Glutamatergic neuron (in vitro differentiated cells): ENCODE results near the gene AFAP1. TPM values are rescaled to one million over a fixed set of nuclear protein-coding genes. Genes with fewer than 3 reads are reported as not detected.

Experiments used
- DNase-seq: peaks from one replicate; pipeline ENCODE4 v3.0.0; 2022
- H3K27ac Mint-ChIP-seq: one replicate; pipeline ENCODE4 v1.8.0; 2020; ENCODE audit warnings: mild to moderate bottlenecking, mixed read lengths, inconsistent platforms; ENCODE audit not compliant: unreplicated experiment
- H3K27me3 Mint-ChIP-seq: one replicate; pipeline ENCODE4 v1.8.0; 2020; ENCODE audit warnings: mild to moderate bottlenecking, moderate library complexity, mixed read lengths, inconsistent platforms; ENCODE audit not compliant: unreplicated experiment
- H3K36me3 Mint-ChIP-seq: one replicate; pipeline ENCODE4 v1.8.0; 2020; ENCODE audit warnings: mild to moderate bottlenecking, mixed read lengths, inconsistent platforms; ENCODE audit not compliant: unreplicated experiment
- H3K4me1 Mint-ChIP-seq: one replicate; pipeline ENCODE4 v1.8.0; 2020; ENCODE audit warnings: mild to moderate bottlenecking, low read depth, mixed read lengths, inconsistent platforms; ENCODE audit not compliant: unreplicated experiment
- H3K4me3 Mint-ChIP-seq: one replicate; pipeline ENCODE4 v1.8.0; 2020; ENCODE audit warnings: mild to moderate bottlenecking, mixed read lengths, inconsistent platforms; ENCODE audit not compliant: unreplicated experiment
- H3K9me3 Mint-ChIP-seq: one replicate; pipeline ENCODE4 v1.8.0; 2020; ENCODE audit warnings: mild to moderate bottlenecking, moderate library complexity, mixed read lengths, inconsistent platforms; ENCODE audit not compliant: unreplicated experiment
- total RNA-seq: library from RNA; stranded (reverse); fragmentation: NEBNext Ultra II Directional; extraction: Animal tissue kit (Norgen Biotek cat#: 25700); gene quantifications from one replicate; pipeline ENCODE4 v1.2.1, GENCODE V29; 2021; ENCODE audit not compliant: unreplicated experiment
- TF ChIP-seq, protein P1 (sequence below): fragments of 200-600 bp; sonication (generic); IDR thresholded peaks from one replicate; pipeline ENCODE4 v1.5.0; 2021; ENCODE audit not compliant: partially characterized antibody, unreplicated experiment

AFAP1 gene
- total RNA-seq, 1 donor from 2014 or later = 528 TPM

DNA sequence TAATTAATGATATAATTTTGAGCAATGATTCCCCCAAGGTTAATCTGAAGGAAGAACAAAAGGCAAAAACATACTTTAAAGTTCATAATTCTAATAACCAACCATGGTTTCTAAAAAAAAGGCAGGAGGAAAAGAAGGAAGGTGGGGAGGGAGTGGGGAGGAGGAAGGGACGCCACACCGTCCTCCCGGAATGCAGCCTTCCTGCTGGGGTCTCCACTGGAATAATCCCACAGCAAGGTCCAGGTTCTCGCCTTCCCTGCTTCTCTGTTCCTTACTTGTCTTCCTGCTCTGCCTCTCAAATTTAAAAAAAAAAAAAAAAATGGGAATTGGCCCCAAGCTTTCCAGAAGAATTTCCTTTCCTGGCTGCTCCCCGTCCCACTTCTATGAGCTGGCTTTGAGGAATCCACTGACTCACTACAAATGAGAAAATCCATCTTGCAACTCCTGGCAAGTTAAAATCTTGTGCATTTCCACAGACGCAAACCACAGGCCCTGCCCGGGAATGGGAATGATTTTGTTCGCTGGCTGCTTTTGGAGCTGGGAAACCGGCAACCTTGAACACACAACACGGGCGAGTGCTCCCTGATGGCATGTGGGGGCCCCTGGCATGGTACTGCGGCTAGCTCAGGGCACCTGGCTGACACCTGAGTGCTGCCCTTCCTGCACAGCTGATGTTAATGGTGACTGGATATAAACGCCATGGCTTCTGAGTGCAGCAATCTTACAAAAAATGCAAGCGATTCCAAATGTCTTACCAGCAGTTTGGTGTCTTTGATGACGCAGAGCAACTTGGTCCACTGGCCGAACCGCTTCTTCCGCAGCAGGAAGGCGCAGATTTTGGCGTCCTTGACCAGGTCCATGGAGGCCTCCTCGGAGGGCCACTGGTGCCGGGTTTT is 97.0 kb downstream of the AFAP1 start:
- TF ChIP-seq, protein P1, sequence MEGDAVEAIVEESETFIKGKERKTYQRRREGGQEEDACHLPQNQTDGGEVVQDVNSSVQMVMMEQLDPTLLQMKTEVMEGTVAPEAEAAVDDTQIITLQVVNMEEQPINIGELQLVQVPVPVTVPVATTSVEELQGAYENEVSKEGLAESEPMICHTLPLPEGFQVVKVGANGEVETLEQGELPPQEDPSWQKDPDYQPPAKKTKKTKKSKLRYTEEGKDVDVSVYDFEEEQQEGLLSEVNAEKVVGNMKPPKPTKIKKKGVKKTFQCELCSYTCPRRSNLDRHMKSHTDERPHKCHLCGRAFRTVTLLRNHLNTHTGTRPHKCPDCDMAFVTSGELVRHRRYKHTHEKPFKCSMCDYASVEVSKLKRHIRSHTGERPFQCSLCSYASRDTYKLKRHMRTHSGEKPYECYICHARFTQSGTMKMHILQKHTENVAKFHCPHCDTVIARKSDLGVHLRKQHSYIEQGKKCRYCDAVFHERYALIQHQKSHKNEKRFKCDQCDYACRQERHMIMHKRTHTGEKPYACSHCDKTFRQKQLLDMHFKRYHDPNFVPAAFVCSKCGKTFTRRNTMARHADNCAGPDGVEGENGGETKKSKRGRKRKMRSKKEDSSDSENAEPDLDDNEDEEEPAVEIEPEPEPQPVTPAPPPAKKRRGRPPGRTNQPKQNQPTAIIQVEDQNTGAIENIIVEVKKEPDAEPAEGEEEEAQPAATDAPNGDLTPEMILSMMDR = no peak
- peaks cover 42% of the 10 kb centered on the region for H3K9me3 Mint-ChIP-seq
- DNase-seq = no peak

DNA sequence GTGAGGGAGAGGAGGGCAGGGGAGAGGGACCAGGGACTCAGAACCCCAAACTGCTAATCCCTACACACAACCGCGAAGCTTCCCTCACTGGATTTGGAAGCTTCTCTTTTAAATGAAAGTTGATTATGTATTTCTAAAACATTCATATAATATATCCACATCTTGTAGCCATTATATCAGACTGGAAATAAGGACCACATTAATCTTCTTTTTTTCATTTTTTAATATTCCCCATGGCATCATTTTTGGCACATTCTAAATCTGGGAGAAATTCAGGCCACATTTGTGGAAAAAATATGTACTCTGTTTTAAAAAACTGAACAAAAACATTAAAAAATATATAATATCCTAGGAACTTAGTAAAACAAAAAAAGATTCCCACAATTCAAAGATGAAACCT is 97.8 kb downstream of the AFAP1 start:
- H3K4me3 Mint-ChIP-seq = no peak overlapping the region
- H3K27ac Mint-ChIP-seq = no peak overlapping the region
- TF ChIP-seq, protein P1 = no peak
- peaks cover 66% of the 10 kb centered on the region for H3K4me1 Mint-ChIP-seq
- H3K36me3 Mint-ChIP-seq = peaks cover 13% of the 10 kb centered on the region
- peaks cover 45% of the 10 kb centered on the region for H3K9me3 Mint-ChIP-seq
- no peak for DNase-seq
- peaks cover 29% of the 10 kb centered on the region for H3K27me3 Mint-ChIP-seq

More for the DNA sequence above, 97.0 kb downstream of the AFAP1 start:
- Mint-ChIP-seq H3K36me3 (peaks cover 11% of the 10 kb centered on the region), H3K4me3 (no peak overlapping the region), H3K27ac (peak overlapping the region; percentile 65), H3K4me1 (peaks cover 65% of the 10 kb centered on the region), H3K27me3 (peaks cover 26% of the 10 kb centered on the region)

DNA sequence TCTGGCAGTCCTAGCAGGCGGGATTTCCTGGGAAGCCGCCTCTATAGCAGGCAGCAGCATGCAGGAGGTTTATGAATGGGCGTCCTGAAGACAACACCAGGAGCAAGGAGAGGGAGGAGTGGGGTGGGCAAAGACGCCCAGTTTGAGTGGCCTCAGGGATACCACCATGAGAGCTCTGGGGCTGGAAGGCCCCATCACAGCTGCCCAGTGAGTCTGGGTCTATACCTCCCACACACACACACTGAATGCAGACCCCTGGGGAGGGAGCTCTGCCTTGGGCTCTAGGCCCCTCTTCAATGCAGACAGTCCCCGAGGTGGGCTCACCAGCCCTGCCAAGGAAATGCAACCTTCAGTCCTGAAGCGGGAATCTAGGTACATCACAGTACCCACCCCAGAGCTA is 98.6 kb downstream of the AFAP1 start:
- peaks cover 31% of the 10 kb centered on the region for H3K27me3 Mint-ChIP-seq
- no peak for DNase-seq
- TF ChIP-seq, protein P1 = no peak
- H3K4me3 Mint-ChIP-seq = peak overlapping the region; percentile 63
- H3K36me3 Mint-ChIP-seq = peaks cover 13% of the 10 kb centered on the region
- H3K27ac Mint-ChIP-seq = peak overlapping the region; percentile 82
- peaks cover 48% of the 10 kb centered on the region for H3K9me3 Mint-ChIP-seq
- peaks cover 64% of the 10 kb centered on the region for H3K4me1 Mint-ChIP-seq

DNA sequence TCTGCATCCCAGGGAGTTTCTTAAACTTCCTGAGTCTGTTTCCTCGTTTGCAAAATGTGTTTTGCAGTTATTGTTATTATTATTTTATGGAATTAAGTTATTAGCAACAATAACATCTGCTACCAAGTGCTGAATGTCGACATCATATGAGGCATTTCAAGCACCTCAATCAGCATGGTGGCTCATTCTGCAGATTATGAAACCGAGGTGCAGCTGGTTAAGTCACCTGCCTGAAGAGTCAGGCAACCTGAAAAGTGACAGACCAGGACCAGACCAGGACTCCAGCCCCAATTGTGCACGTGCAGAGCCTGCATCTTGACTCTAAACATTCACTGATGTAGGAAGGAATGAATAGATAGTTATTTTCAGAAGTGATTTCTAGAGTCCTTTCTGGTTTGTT is 99.8 kb downstream of the AFAP1 start:
- H3K27ac Mint-ChIP-seq = peak overlapping the region; percentile 23
- peaks cover 12% of the 10 kb centered on the region for H3K36me3 Mint-ChIP-seq
- no peak for DNase-seq
- peaks cover 27% of the 10 kb centered on the region for H3K27me3 Mint-ChIP-seq
- H3K9me3 Mint-ChIP-seq = peaks cover 47% of the 10 kb centered on the region
- no peak overlapping the region for H3K4me3 Mint-ChIP-seq
- H3K4me1 Mint-ChIP-seq = peaks cover 58% of the 10 kb centered on the region
- TF ChIP-seq, protein P1 = no peak
